SU-DHL-6 (cell line): Measurements from ENCODE around the gene FXYD3.

Experiments
- H2AFZ ChIP-seq: fragments of 200-600 bp; sonication (generic); 2 replicates; pipeline ENCODE4 v1.6.1; 2014; ENCODE audit warnings: low read depth, mild to moderate bottlenecking, moderate library complexity, mixed read lengths, antibody characterized with exemption, low read length; ENCODE audit not compliant: severe bottlenecking
- H3F3A ChIP-seq: fragments of 200-600 bp; shearing (Covaris generic); 2 replicates; pipeline ENCODE4 v1.6.0; 2016; ENCODE audit warnings: antibody characterized with exemption, mild to moderate bottlenecking; ENCODE audit not compliant: insufficient read depth
- H3K27ac ChIP-seq: fragments of 200-600 bp; sonication (generic); 2 replicates; pipeline ENCODE4 v1.5.1; 2016; ENCODE audit warnings: low read depth, mild to moderate bottlenecking, low read length, moderate library complexity, mixed read lengths
- H3K27me3 ChIP-seq: fragments of 200-600 bp; sonication (generic), shearing (Covaris generic); 2 replicates; pipeline ENCODE4 v1.6.0; 2014; ENCODE audit warnings: mild to moderate bottlenecking, low read length
- H3K36me3 ChIP-seq: fragments of 200-600 bp; sonication (generic); 2 replicates; pipeline ENCODE4 v1.6.1; 2014; ENCODE audit warnings: mild to moderate bottlenecking, low read length, mixed read lengths
- H3K4me2 ChIP-seq: fragments of 300-600, 200-600 bp; shearing (Covaris generic), sonication (generic); 2 replicates; pipeline ENCODE4 v1.6.0; 2014; ENCODE audit warnings: low read length, low read depth, mild to moderate bottlenecking; ENCODE audit not compliant: poor library complexity, severe bottlenecking
- H3K4me3 ChIP-seq: fragments of 200-600 bp; sonication (generic); 2 replicates; pipeline ENCODE4 v1.5.1; 2014; ENCODE audit warnings: antibody characterized with exemption, low read length, mild to moderate bottlenecking, mixed read lengths; ENCODE audit not compliant: insufficient read depth, poor library complexity, severe bottlenecking
- H3K79me2 ChIP-seq: fragments of 200-600 bp; sonication (generic); 2 replicates; pipeline ENCODE4 v1.6.1; 2014; ENCODE audit warnings: mild to moderate bottlenecking, low read length, moderate library complexity; ENCODE audit not compliant: insufficient read depth
- H3K9ac ChIP-seq: fragments of 200-600 bp; sonication (generic); 2 replicates; pipeline ENCODE4 v1.7.0; 2014; ENCODE audit warnings: mild to moderate bottlenecking, low read length
- H3K9me2 ChIP-seq: fragments of 200-600 bp; sonication (generic); replicated peaks from 2 replicates; pipeline ENCODE4 v1.6.1; 2014; ENCODE audit warnings: low read length; ENCODE audit not compliant: insufficient read depth
- H3K9me3 ChIP-seq: fragments of 200-600 bp; sonication (generic); 2 replicates; pipeline ENCODE4 v1.6.1; 2014; ENCODE audit warnings: low read length, mixed read lengths; ENCODE audit not compliant: insufficient read depth
- H4K20me1 ChIP-seq: fragments of 200-600 bp; sonication (generic); 2 replicates; pipeline ENCODE4 v1.6.1; 2014; ENCODE audit warnings: low read depth, mild to moderate bottlenecking, antibody characterized with exemption, low read length, moderate library complexity, mixed read lengths
- EZH2phosphoT487 ChIP-seq: fragments of 200-600 bp; sonication (generic), shearing (Covaris generic); conservative IDR thresholded peaks from 2 replicates; pipeline ENCODE4 v1.6.1; 2018; ENCODE audit warnings: mild to moderate bottlenecking, antibody characterized with exemption, low read length, moderate library complexity, mixed read lengths
- TF ChIP-seq, protein P1 (sequence below): fragments of 200-600 bp; sonication (generic); IDR thresholded peaks from one replicate; pipeline ENCODE4 v1.5.1; 2017; ENCODE audit warnings: antibody characterized with exemption, mild to moderate bottlenecking, low read length, moderate library complexity; ENCODE audit not compliant: insufficient read depth, poor library complexity, severe bottlenecking

The FXYD3 gene

DNA sequence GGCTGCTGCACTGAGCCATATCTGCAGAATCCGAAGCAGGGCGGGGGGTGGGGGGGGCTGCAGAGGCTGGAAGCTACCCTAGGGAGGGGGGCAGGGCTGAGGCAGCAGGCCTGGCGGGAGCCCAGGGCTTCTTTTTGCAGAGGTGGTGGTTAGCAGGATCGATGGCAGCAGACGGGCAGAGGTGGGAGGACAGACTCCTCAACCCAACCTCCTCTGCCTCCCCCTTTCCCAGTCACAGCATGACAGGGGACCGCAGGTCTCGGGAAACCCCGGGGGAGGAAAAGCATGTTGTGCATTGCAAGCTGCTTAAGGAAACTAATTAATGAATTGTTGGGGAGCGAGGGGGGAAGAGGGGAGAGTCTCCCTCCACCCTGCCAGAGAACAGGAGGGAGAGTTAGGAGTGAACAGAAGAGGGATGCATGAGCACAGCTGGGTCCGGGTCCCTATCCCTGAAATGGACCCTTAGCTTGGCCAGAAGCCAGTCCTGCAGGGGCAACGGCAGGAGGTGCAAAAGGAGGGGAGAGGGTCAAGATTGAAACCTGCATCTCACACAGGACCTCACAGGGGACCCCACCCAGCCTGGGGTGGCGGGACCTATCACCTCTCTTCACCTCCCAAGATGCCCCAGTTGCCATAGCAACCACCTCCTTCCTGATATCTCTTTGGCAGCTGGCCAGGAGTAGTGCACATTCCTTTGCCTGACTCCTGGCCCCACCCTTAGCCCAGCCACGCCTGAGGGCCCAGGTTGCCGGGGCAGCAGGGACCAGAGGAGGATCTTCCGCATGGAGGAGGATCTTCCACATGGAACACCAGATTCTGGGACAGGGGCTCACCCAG lies 29.2 kb downstream of the FXYD3 start:
- no peak overlapping the region for H3K4me2 ChIP-seq
- H3K9me3 ChIP-seq, result no peaks in the 10 kb centered on the region
- H3K4me3 ChIP-seq, result no peak overlapping the region
- no peaks in the 10 kb centered on the region for H3K9me2 ChIP-seq
- H3K79me2 ChIP-seq, result no peaks in the 10 kb centered on the region
- no peaks in the 10 kb centered on the region for H3K27me3 ChIP-seq
- H3F3A ChIP-seq, result peaks cover 7% of the 10 kb centered on the region
- H4K20me1 ChIP-seq, result no peaks in the 10 kb centered on the region
- H3K27ac ChIP-seq, result no peak overlapping the region
- H3K9ac ChIP-seq, result no peak overlapping the region
- H2AFZ ChIP-seq, result no peak overlapping the region
- no peak for TF ChIP-seq EZH2phosphoT487
- TF ChIP-seq, protein P1, sequence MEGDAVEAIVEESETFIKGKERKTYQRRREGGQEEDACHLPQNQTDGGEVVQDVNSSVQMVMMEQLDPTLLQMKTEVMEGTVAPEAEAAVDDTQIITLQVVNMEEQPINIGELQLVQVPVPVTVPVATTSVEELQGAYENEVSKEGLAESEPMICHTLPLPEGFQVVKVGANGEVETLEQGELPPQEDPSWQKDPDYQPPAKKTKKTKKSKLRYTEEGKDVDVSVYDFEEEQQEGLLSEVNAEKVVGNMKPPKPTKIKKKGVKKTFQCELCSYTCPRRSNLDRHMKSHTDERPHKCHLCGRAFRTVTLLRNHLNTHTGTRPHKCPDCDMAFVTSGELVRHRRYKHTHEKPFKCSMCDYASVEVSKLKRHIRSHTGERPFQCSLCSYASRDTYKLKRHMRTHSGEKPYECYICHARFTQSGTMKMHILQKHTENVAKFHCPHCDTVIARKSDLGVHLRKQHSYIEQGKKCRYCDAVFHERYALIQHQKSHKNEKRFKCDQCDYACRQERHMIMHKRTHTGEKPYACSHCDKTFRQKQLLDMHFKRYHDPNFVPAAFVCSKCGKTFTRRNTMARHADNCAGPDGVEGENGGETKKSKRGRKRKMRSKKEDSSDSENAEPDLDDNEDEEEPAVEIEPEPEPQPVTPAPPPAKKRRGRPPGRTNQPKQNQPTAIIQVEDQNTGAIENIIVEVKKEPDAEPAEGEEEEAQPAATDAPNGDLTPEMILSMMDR, result no peak
- no peaks in the 10 kb centered on the region for H3K36me3 ChIP-seq

DNA sequence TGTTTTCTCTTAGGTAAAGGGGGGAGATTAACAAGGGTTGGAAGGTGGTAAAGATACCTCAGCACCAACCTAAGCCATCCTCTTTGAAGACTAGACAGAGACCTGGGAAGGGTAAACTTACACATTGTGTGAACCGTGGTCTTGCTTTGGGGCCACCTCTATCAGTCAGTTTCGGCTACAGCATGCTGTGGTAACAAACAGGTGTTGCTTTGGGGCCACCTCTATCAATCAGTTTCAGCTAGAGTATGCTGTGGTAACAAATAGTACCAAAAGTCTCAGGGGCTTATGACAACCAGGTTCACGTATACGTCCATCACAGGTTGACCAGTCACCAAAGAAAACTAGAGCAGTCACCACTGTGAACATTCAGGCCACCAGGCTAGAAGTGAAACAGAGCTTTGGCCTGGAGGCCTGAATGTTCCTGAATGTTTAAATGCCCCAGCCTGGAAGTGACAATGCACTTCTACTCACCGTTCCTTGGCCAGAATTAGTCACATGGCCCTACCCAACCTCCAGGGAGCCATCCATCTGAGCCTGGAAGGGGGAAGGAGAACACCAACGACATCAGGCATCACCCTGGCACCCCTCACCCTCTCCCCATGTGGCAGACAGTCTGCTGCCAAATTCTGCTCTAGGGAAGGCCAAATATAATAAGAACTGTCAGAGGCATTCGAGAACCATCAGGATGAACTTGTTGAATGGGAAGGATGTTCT lies 31.3 kb downstream of the FXYD3 start:
- no peak overlapping the region for H3K4me3 ChIP-seq
- H3K9ac ChIP-seq, result no peak overlapping the region
- no peaks in the 10 kb centered on the region for H3K79me2 ChIP-seq
- TF ChIP-seq EZH2phosphoT487, result no peak
- TF ChIP-seq, protein P1, result no peak
- H3K27me3 ChIP-seq, result no peaks in the 10 kb centered on the region
- H3K9me2 ChIP-seq, result no peaks in the 10 kb centered on the region
- no peaks in the 10 kb centered on the region for H3K9me3 ChIP-seq
- peaks cover 2% of the 10 kb centered on the region; the same call in 1 of the 2 replicates for H3F3A ChIP-seq
- H3K4me2 ChIP-seq, result no peak overlapping the region
- no peak overlapping the region for H2AFZ ChIP-seq
- H4K20me1 ChIP-seq, result no peaks in the 10 kb centered on the region
- no peak overlapping the region for H3K27ac ChIP-seq
- no peaks in the 10 kb centered on the region for H3K36me3 ChIP-seq

DNA sequence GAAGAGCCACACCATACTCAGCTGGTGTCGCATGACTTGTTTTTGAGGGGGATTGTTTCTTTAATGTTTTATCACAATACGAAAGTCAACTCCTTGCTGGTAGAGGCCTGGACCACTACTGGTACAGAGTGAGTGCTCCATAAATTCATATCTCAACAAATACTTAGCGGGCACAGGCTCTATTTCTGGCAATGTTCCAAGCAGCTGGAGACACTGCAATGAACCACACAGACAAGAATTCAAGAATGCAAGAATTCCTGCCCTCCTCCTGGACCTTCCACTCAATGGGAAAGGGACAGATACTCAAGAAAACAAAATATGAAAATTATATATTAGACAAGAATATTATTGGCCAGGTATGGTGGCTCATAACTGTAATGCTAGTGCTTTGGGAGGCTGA lies 33.8 kb downstream of the FXYD3 start:
- no peak overlapping the region for H3K9ac ChIP-seq
- H4K20me1 ChIP-seq, result no peaks in the 10 kb centered on the region
- no peak overlapping the region for H2AFZ ChIP-seq
- no peaks in the 10 kb centered on the region for H3K36me3 ChIP-seq
- H3K9me2 ChIP-seq, result no peaks in the 10 kb centered on the region
- no peak overlapping the region for H3K27ac ChIP-seq
- H3K4me3 ChIP-seq, result no peak overlapping the region
- H3K9me3 ChIP-seq, result no peaks in the 10 kb centered on the region
- TF ChIP-seq, protein P1, result no peak
- TF ChIP-seq EZH2phosphoT487, result no peak
- H3K79me2 ChIP-seq, result no peaks in the 10 kb centered on the region; the same call in 1 of the 2 replicates
- H3K4me2 ChIP-seq, result no peak overlapping the region
- no peaks in the 10 kb centered on the region for H3F3A ChIP-seq
- H3K27me3 ChIP-seq, result no peaks in the 10 kb centered on the region
